Stimulated activated CD4-positive, alpha-beta T cell treated with anti-CD3 and anti-CD28 coated beads, TNF-alpha, amount 100 ng/mL, for 4 hours (primary cell): ENCODE results near the gene CBX6.
"Not testable (repeated sequence)": the region's sequence is repeated elsewhere in the genome, so short reads cannot be mapped to it uniquely, and the experiment has no call there.

Source experiments
- DNase-seq, 3 experiments: peaks; one replicate each; pipeline ENCODE4 v3.0.0-alpha.2; 2020; ENCODE audit warnings: low read depth in 3 of 3

Gene CBX6

GRCh38 chr22:38872172-38872830, at the start of gene CBX6:
TSS of gene CBX6 (minus strand) at chr22:38872216. CDS start at chr22:38872190, 26 bp downstream.
- peak; percentile 89 to 92 (median 90) for DNase-seq

GRCh38 chr22:38921806-38922205, 49.8 kb upstream of the CBX6 start:
- no peak for DNase-seq

- no peak for DNase-seq
These were observed 49.1 kb upstream of the CBX6 start for GRCh38 chr22:38921120-38921519.

GRCh38 chr22:38919631-38920190, 47.7 kb upstream of the CBX6 start:
- DNase-seq, result no peak

GRCh38 chr22:38911434-38911833, 39.4 kb upstream of the CBX6 start:
- DNase-seq, result no peak

GRCh38 chr22:38907767-38908166, 35.8 kb upstream of the CBX6 start:
- no peak for DNase-seq

- DNase-seq, result no peak
These were observed 34.0 kb upstream of the CBX6 start for GRCh38 chr22:38906052-38906451.

GRCh38 chr22:38904052-38904617, 32.1 kb upstream of the CBX6 start:
- DNase-seq, result not testable (repeated sequence)

GRCh38 chr22:38901111-38901641, 29.2 kb upstream of the CBX6 start:
- no peak for DNase-seq

- DNase-seq, result no peak
These were observed 28.7 kb upstream of the CBX6 start for GRCh38 chr22:38900677-38901076.

GRCh38 chr22:38891256-38891655, 19.2 kb upstream of the CBX6 start:
- DNase-seq, result no peak

- DNase-seq, result no peak
These were observed 18.4 kb upstream of the CBX6 start for GRCh38 chr22:38890377-38890776.

- DNase-seq, result no peak
These were observed 14.3 kb upstream of the CBX6 start for GRCh38 chr22:38886333-38886732.

GRCh38 chr22:38882972-38883622, 11.1 kb upstream of the CBX6 start:
- no peak for DNase-seq

GRCh38 chr22:38881997-38882879, 10.2 kb upstream of the CBX6 start:
- no peak for DNase-seq

GRCh38 chr22:38881464-38881871, 9.5 kb upstream of the CBX6 start:
- DNase-seq, result no peak

GRCh38 chr22:38879961-38880360, 7.9 kb upstream of the CBX6 start:
- no peak for DNase-seq

- DNase-seq, result no peak
These were observed 7.2 kb upstream of the CBX6 start for GRCh38 chr22:38879108-38879729.

GRCh38 chr22:38878001-38878400, 6.0 kb upstream of the CBX6 start:
- no peak for DNase-seq

- DNase-seq, result no peak
These were observed 2.7 kb upstream of the CBX6 start for GRCh38 chr22:38874529-38875222.
